C4-2B (cell line): ENCODE measurements around the gene COPG2.

Experiments used
- H3K27ac ChIP-seq: fragments of 450-650 bp; 2 replicates; pipeline ENCODE4 v1.5.1; 2017
- CTCF ChIP-seq: fragments of 450-650 bp; conservative IDR thresholded peaks from 2 replicates; pipeline ENCODE4 v1.5.1; 2017; ENCODE audit warnings: mild to moderate bottlenecking
- ZFX ChIP-seq: fragments of 450-650 bp; IDR thresholded peaks from 2 replicates; pipeline ENCODE4 v1.6.1; 2017

Gene COPG2

GRCh38 chr7:130500910-130501309, 167.6 kb downstream of the COPG2 start:
- no peak overlapping the region for H3K27ac ChIP-seq
- no peak for TF ChIP-seq ZFX
- no peak for TF ChIP-seq CTCF

GRCh38 chr7:130500463-130500862, 168.1 kb downstream of the COPG2 start:
- H3K27ac ChIP-seq, result no peak overlapping the region
- TF ChIP-seq CTCF (no peak), ZFX (no peak)

- no peak overlapping the region for H3K27ac ChIP-seq
- TF ChIP-seq CTCF, result no peak
- no peak for TF ChIP-seq ZFX
These were observed 174.1 kb downstream of the COPG2 start for GRCh38 chr7:130494431-130494858.

GRCh38 chr7:130493275-130493873, 175.2 kb downstream of the COPG2 start:
- H3K27ac ChIP-seq, result no peak overlapping the region
- no peak for TF ChIP-seq ZFX
- TF ChIP-seq CTCF, result no peak

- H3K27ac ChIP-seq, result no peak overlapping the region
- TF ChIP-seq ZFX (no peak), CTCF (no peak)
These were observed 175.8 kb downstream of the COPG2 start for GRCh38 chr7:130492523-130493274.

GRCh38 chr7:130491841-130492522, 176.6 kb downstream of the COPG2 start, which contains the start of gene MEST:
TSS of gene MEST (plus strand) at chr7:130492085. CDS start at chr7:130492314, 229 bp downstream.
- H3K27ac ChIP-seq, result no peak within 1 kb of the TSS
- no peak for TF ChIP-seq CTCF
- no peak for TF ChIP-seq ZFX
